Activated B cell treated with CpG ODN at 0.5 μM for 24 hours (primary cell): ENCODE results near the gene GATA6. TPM values are rescaled to one million over a fixed set of nuclear protein-coding genes. Genes with fewer than 3 reads are reported as not detected.
"Not testable (repeated sequence)": the region's sequence is repeated elsewhere in the genome, so short reads cannot be mapped to it uniquely, and the experiment has no call there.

Experiments used
- ATAC-seq: fragments of 200-7000 bp; cut with Tn5 transposase; one replicate; pipeline ENCODE4 v1.10.0; 2021; ENCODE audit warnings: low read depth, mild to moderate bottlenecking, moderate library complexity
- CTCF ChIA-PET: fragments of 350-600 bp; sonication (Branson Sonifier 250); formaldehyde crosslinking; loops from one replicate; lab custom pipeline; 2021; ENCODE audit warnings: antibody characterized with exemption; lab: Charles Lee
- POLR2A ChIA-PET: fragments of 350-600 bp; sonication (Branson Sonifier 250); formaldehyde crosslinking; loops from one replicate; lab custom pipeline; 2021; ENCODE audit warnings: antibody characterized with exemption; lab: Charles Lee
- DNase-seq: peaks from one replicate; pipeline ENCODE4 v3.0.0; 2022
- H3K27ac Mint-ChIP-seq: one replicate; pipeline ENCODE4 v1.8.0; 2020; ENCODE audit warnings: mixed read lengths
- H3K27me3 Mint-ChIP-seq: one replicate; pipeline ENCODE4 v1.8.0; 2021; ENCODE audit warnings: mixed read lengths
- H3K36me3 Mint-ChIP-seq: one replicate; pipeline ENCODE4 v1.8.0; 2021; ENCODE audit warnings: low read depth, mixed read lengths
- H3K4me1 Mint-ChIP-seq: one replicate; pipeline ENCODE4 v1.8.0; 2021; ENCODE audit warnings: mixed read lengths
- H3K4me3 Mint-ChIP-seq: one replicate; pipeline ENCODE4 v1.8.0; 2020; ENCODE audit warnings: mild to moderate bottlenecking, mixed read lengths
- H3K9me3 Mint-ChIP-seq: one replicate; pipeline ENCODE4 v1.8.0; 2020; ENCODE audit warnings: mixed read lengths
- intact Hi-C: fragments of 100-400 bp; cut with micrococcal nuclease; formaldehyde crosslinking; loops from one replicate; pipeline ENCODE4 v1.15.1; 2024
- total RNA-seq: library from RNA; stranded (reverse); gene quantifications from 2 replicates; pipeline ENCODE4 v1.2.3, GENCODE V29; 2022
- TF ChIP-seq, protein P1 (sequence below): fragments of 200-600 bp; IDR thresholded peaks from one replicate; pipeline ENCODE4 v1.8.0; 2022; ENCODE audit warnings: antibody characterized with exemption, mild to moderate bottlenecking

GATA6 gene
- total RNA-seq, 1 donor from 2014 or later, result not detected

- TF ChIP-seq, protein P1, sequence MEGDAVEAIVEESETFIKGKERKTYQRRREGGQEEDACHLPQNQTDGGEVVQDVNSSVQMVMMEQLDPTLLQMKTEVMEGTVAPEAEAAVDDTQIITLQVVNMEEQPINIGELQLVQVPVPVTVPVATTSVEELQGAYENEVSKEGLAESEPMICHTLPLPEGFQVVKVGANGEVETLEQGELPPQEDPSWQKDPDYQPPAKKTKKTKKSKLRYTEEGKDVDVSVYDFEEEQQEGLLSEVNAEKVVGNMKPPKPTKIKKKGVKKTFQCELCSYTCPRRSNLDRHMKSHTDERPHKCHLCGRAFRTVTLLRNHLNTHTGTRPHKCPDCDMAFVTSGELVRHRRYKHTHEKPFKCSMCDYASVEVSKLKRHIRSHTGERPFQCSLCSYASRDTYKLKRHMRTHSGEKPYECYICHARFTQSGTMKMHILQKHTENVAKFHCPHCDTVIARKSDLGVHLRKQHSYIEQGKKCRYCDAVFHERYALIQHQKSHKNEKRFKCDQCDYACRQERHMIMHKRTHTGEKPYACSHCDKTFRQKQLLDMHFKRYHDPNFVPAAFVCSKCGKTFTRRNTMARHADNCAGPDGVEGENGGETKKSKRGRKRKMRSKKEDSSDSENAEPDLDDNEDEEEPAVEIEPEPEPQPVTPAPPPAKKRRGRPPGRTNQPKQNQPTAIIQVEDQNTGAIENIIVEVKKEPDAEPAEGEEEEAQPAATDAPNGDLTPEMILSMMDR, result no peak
- ChIA-PET CTCF (no interaction called here), POLR2A (no interaction called here)
- Mint-ChIP-seq H3K9me3 (no peaks in the 10 kb centered on the region), H3K4me3 (no peak overlapping the region), H3K27ac (no peak overlapping the region), H3K4me1 (no peaks in the 10 kb centered on the region), H3K27me3 (peaks cover 9% of the 10 kb centered on the region), H3K36me3 (no peaks in the 10 kb centered on the region)
- intact Hi-C loops, result no loop called here
- ATAC-seq, result no peak
- DNase-seq, result no peak
Measured at GRCh38 chr18:22182884-22183697, 13.7 kb downstream of the GATA6 start.

DNA sequence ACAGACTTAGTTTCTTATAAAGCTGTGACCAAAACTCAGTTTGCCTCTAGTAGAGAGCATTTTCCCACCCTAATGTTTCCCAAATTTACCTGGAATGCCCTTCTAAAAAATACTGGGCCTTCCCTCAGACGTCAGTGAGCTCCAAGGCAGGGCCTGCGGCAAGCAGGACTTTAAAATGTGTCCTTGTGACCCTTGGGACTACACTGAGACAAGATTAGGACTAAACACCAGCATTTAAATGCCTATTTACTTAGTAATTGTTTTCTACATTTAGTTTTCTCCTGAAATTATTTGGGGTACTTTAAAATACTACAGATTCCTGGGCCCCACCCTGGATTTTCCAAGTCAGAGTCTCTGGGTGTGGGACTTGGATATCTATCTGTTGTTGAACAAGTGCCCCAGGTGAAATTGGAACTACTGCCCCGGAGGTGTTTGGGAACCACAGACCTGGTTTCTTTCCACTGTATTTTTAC lies 14.3 kb downstream of the GATA6 start:
- intact Hi-C loops, result no loop called here
- H3K4me1 Mint-ChIP-seq, result no peaks in the 10 kb centered on the region
- DNase-seq (no peak), ATAC-seq (no peak)
- ChIA-PET CTCF (no interaction called here), POLR2A (no interaction called here)
- no peak overlapping the region for H3K27ac Mint-ChIP-seq
- H3K4me3 Mint-ChIP-seq, result no peak overlapping the region
- H3K9me3 Mint-ChIP-seq, result no peaks in the 10 kb centered on the region
- TF ChIP-seq, protein P1, result no peak
- peaks cover 12% of the 10 kb centered on the region for H3K27me3 Mint-ChIP-seq
- H3K36me3 Mint-ChIP-seq, result no peaks in the 10 kb centered on the region

- H3K36me3 Mint-ChIP-seq, POLR2A ChIA-PET, ATAC-seq, H3K4me3 Mint-ChIP-seq, intact Hi-C loops, H3K9me3 Mint-ChIP-seq, H3K27ac Mint-ChIP-seq, DNase-seq, H3K4me1 Mint-ChIP-seq, CTCF ChIA-PET: not testable (repeated sequence)
- peaks cover 14% of the 10 kb centered on the region for H3K27me3 Mint-ChIP-seq
Measured at GRCh38 chr18:22184573-22184972, 15.2 kb downstream of the GATA6 start.

- H3K36me3 Mint-ChIP-seq, result no peaks in the 10 kb centered on the region
- H3K9me3 Mint-ChIP-seq, result no peaks in the 10 kb centered on the region
- H3K4me3 Mint-ChIP-seq, result no peak overlapping the region
- intact Hi-C loops, result no loop called here
- POLR2A ChIA-PET, result no interaction called here
- TF ChIP-seq, protein P1, result no peak
- no peaks in the 10 kb centered on the region for H3K4me1 Mint-ChIP-seq
- ATAC-seq (no peak), DNase-seq (no peak)
- CTCF ChIA-PET, result no interaction called here
- no peak overlapping the region for H3K27ac Mint-ChIP-seq
- H3K27me3 Mint-ChIP-seq, result peaks cover 13% of the 10 kb centered on the region
Measured at GRCh38 chr18:22185273-22185672, 15.9 kb downstream of the GATA6 start.

DNA sequence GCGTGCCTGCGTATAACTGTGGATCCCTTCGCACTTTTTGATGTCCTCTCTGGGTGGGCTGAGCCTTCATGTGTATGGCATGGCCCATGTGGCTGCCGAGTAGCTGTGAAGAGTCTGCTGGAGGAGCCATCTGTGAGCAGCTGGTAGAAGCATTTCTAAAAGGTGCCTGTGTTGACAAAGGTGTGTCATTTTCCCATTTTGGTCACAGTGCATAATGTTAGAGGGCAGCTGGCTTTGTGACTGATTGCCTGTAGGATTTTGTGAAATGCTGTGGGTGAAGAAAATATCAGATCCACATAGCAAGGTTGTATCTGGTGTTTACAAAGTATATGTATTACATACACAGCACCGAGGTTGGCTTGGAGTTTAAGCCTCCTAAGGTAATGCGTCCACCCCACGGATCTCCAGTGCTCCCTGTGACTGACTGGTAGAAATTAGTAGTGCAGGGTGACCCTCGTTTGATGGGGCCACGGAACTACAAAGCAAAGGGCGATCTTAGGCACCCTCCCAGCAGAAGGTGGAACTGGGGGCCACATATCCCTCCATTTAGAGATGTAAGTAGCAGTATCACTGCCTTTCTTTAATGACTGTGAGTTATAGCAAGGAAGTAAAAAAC lies 16.5 kb downstream of the GATA6 start:
- DNase-seq (no peak), ATAC-seq (no peak)
- TF ChIP-seq, protein P1, result no peak
- ChIA-PET POLR2A (no interaction called here), CTCF (no interaction called here)
- no peaks in the 10 kb centered on the region for H3K9me3 Mint-ChIP-seq
- intact Hi-C loops, result no loop called here
- H3K27ac Mint-ChIP-seq, result no peak overlapping the region
- H3K36me3 Mint-ChIP-seq, result no peaks in the 10 kb centered on the region
- no peak overlapping the region for H3K4me3 Mint-ChIP-seq
- H3K4me1 Mint-ChIP-seq, result peaks cover 4% of the 10 kb centered on the region
- peaks cover 14% of the 10 kb centered on the region for H3K27me3 Mint-ChIP-seq
